C4-2B (cell line): ENCODE results near the gene MOCS1.

Experiments
- CTCF ChIP-seq: fragments of 450-650 bp; conservative IDR thresholded peaks from 2 replicates; pipeline ENCODE4 v1.5.1; 2017; ENCODE audit warnings: mild to moderate bottlenecking
- ZFX ChIP-seq: fragments of 450-650 bp; IDR thresholded peaks from 2 replicates; pipeline ENCODE4 v1.6.1; 2017

- TF ChIP-seq CTCF (no peak), ZFX (no peak)
Measured at GRCh38 chr6:39941138-39941537, 6.9 kb upstream of the MOCS1 start.
